Skeletal muscle cell (primary cell): Measurements from ENCODE around the gene KIRREL2.

Experiments used
- DNase-seq: peaks from one replicate; pipeline ENCODE4 v3.0.0-alpha.2; 2010; ENCODE audit warnings: low read depth
- H3K4me3 ChIP-seq: 2 replicates; pipeline ENCODE4 v1.5.1; 2011; ENCODE audit warnings: low read depth, mild to moderate bottlenecking, control low read depth, low read length, moderate library complexity

The KIRREL2 gene

DNA sequence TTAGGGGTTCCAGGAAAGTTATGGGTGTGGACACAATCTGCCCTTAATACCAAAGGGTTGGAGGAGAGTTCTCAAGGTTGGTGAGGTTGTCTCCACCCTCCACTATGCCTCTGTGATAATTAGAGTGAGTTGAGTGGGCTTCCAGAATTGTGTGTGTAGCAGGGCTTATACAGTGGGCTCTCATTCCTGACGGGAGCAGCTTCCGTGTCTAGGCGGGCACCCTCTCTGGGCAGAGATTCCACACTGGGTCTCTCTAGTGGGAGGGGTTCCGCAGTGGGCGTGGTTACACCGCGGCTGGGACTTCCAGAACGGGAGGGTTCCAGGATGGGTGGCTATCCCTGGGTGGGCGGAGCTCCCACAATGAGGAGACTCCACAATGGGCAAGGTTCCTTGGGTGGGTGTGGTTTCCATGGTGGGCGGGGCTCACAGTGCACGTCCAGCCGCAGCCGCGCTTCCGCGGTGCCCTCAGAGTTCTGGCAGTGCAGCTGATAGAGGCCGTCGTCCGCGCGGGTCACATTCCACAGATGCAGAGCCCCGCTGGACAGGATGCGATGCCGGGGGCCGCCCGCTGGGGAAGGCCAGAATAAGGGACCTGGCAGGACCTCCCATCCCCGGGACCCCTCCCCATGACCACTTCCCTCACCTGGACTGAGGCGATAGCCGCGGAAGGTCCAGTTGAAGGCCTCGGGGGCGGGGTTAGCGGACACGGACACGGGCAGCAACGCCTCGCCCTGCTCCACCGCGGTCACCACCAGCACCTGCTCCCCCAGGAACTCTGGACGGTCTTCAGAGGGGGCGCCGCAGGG lies 12.8 kb upstream of the KIRREL2 start:
- H3K4me3 ChIP-seq: no peak overlapping the region
- no peak for DNase-seq

DNA sequence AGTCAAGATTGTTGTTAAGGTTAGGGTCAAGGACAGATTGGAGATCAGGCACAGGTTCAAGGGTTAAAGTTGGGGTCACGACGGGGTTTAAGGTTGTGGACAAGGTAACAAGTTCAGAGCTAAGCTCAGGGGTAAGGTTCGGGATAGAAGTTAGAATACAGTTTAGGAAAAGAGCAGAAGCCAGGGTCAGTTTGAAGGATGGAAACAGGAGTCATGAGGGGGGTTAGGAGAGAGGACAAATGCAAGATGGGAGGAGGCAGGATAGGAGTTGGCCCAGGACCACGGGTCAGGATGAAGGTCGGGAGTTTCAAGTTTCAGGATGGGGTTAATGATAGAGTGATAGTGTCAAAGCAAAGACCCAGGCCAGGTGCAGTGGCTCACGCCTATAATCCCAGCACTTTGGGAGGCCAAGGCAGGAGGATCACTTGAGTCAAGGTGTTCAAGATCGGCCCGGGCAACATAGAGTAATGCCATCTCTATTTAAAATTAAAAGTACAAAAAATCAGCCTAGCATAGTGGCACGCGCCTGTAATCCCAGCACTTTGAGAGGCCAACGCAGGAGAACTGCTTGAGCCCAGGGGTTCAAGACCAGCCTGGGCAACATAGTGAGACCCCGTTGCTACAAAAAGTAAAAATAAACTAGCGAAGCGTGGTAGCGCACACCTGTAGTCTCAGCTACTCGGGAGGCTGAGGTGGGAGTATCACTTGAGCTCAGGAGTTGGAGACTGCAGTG lies 12.1 kb upstream of the KIRREL2 start:
- DNase-seq: no peak
- no peak overlapping the region for H3K4me3 ChIP-seq

DNA sequence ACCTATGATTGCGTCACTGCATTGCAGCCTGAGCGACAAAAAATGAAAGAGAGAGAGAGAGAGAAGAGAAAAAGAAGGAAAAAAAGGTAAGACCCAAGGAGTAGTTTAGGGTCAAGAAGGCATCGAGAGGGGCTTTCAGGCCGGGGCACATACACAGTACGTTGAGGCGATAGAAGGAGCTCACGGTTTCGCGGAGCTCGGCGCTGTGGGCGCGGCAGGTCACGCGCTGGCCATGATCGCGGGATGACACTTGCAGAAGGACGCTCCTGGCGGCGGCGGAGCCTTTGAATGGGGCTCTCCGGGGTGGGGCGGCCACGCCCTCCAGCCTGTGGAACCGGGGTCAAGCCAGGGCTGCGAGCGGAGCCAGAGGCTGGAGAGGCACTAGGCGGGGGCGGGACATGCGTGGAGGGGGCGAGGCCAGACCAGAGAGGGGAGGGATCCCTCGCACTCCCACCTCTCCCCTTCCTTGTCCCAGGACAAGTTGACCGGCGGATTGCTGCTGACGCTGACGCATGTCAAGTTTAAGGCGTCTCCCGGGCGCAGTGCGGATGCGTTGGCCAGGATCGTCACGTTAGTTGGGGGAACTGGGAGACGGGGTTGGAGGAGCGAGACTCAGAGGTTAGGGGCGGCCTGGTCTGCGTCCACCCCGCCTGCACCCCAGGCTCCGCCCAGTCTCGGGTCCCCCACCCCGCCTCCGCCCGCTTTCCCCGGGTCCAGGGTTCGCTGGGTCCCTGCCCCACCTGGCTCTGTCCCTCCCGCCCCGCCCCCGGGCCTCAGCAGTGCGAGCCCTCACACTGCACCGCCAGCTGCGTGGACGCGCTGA lies 11.3 kb upstream of the KIRREL2 start:
- no peak for DNase-seq
- peak overlapping the region; percentile 2 for H3K4me3 ChIP-seq

DNA sequence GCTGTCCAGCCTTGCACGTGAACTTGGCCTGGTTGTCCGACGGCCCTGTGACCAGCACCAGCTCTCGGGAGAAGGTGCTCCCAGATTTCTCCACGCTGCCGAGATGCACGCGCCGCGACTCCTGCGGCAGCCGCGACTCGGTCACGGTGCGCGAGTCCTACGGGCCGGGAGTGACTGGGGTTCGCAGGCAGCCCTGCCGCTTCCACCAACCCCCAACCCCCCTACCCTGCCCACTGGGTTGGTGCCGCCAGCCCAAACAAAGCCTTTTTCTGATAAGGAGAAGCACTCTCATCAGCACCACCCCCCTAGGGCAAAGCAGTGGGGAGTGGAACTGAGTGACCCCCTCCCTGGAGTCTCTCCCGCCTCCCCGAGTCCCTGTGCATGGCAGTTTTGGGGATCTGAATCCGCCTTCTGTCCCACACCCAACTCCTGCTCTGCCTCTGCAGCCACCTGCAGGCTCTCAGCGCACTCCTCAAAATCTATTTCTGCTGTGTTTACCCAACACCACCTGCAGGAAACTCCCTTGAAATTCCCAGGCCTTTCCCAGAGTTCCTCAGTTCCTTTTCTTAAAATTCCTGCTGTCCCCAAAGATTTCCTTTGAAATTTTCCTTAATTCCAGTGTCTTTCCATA lies 10.6 kb upstream of the KIRREL2 start:
- no peak for DNase-seq
- H3K4me3 ChIP-seq: no peak overlapping the region

DNA sequence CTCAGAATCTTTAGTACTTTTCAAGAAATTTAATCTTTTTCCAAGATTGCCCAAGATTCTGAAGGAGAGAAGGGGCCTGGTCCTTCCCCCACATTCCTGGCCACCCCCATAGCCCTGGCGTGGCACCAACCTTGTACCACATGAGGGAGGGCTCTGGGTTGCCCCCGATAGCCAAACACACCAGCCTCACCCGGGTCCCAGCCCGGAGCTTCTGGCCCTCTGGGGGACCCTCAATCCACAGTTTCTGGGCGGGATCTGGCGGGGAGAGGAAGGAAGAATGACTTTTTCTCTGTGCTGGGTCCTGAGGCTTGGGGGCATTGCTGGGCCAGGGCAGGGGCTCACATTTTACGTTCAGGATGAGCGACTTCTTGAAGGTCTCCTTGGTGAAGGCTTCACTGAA lies 8.8 kb upstream of the KIRREL2 start:
- no peak for DNase-seq
- no peak overlapping the region for H3K4me3 ChIP-seq

DNA sequence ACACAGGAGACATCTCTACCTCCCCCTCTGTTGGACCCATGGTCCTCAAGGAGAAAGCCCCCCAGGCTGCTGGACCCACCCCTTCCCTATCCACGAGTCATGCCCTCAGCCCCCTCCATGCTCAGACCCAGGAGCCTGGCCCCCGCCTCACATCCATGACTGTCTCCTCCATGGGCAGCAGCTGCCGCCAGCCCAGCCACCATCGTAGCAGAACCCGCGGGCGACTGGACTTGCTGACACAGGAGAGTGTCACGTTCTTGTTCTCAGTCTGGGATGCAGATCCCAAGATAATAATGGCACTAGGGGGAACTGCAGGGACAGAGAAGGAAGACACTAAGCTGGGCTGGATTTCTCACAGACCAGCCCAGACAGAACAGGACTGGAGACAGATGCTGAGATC lies 8.2 kb upstream of the KIRREL2 start:
- DNase-seq: no peak
- no peak overlapping the region for H3K4me3 ChIP-seq

DNA sequence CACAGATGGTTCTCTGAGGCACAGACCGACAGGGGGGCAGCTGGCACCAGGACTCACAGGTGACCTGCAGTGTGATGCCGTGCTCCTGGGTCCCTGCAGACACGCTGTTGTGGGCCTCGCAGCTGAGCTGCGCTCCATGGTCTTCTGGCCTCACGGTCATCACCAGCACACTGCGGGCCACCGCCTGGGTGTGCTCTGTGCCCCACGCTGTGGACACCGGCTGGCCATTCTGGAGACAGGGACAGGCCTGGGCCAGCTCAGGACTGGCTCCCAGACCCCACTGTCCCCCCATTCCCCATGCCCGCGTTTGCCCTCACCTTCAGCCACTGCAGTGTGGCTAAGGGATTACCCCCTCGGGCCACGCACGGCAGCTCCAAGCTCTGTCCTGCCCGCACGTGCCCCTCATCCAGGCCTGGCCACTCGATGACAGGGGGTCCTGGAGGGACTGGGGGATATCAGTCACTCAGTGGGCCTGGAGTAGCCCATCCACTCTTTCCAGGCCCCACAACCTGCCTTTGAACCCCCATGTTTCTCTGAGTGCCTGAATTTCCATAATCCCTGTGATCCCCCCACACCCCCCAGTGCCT lies 7.7 kb upstream of the KIRREL2 start:
- no peak overlapping the region for H3K4me3 ChIP-seq
- no peak for DNase-seq

DNA sequence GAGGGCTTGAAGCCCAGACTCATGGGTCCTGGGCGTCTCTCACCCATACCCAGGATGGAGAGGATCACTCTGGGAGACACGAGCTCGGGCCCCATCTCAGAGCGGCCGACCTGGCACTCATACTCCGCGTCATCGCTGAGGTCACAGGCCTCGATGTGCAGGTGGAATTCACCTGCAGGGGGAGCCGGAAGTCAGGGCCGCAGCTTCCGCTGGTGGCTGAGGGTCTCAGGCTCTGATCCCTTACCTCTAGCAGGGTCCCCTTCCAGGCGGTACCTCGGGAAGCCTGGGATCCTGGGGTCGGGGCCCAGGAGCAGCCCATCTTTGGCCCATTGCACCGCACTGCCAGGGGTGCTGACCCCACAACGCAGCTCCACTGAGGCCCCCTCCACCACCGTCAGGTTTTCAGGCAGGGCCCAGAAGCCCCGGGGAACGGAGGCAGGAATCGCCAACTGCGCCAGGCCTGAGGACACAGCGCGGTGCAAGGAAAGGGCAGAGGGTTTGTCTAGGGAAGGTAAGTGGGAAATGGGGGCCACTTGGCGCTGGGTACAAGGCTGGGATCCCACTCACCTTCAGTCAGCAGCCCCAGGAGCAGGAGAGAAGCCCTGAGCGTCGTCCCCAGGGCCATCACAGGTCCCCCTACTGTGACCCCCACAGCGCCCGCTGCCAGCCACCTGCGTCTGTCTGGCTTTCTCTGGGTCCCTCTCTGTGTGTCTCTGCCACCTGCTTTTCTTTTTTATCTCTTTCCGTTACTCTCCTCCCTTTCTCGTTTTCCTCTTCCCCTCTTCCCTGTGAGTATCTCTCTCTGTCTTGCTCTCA lies 5.3 kb upstream of the KIRREL2 start:
- no peak overlapping the region for H3K4me3 ChIP-seq
- no peak for DNase-seq

DNA sequence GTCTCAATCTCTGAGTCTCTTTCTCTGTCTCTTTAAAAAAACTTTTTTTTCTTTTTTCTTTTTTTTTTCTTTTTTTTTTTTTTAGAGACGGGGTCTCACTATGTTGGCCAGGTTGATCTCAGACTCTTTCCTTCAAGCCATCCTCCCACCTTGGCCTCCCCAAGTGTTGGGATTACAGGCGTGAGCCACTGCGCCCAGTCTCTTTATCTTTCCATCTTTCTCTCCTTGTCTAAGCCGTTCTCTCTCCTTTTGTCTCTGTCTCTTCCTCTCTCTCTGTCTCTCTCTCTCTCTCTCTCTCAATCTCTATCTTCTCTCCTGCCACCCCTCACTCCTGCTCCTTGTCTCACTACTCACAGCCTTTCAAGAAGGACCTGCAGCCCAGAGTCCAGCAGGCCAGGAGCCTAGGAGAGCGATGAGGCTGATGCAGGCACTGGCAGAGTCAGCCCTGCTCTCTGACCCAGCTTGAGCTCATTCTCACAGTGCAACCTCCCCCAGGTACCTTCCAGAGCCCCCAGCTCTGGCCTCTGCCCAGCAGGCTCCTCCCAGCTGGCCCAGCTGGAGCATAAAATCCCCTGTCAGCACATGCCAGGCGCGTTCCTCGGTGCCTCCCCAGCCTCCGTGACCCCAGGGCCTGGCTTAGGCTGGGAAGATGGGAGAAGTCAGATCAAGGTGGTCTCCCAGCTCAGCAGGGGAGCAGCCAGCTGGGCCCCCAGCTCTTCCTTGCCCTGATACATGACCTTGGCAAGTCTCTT lies 4.5 kb upstream of the KIRREL2 start, which contains the start of gene NPHS1:
Gene NPHS1 (minus strand): TSS at position 476 of the 752 bp plus-strand sequence. CDS start 667 bp downstream, outside the sequence.
- DNase-seq: no peak
- no peak within 1 kb of the TSS for H3K4me3 ChIP-seq

DNA sequence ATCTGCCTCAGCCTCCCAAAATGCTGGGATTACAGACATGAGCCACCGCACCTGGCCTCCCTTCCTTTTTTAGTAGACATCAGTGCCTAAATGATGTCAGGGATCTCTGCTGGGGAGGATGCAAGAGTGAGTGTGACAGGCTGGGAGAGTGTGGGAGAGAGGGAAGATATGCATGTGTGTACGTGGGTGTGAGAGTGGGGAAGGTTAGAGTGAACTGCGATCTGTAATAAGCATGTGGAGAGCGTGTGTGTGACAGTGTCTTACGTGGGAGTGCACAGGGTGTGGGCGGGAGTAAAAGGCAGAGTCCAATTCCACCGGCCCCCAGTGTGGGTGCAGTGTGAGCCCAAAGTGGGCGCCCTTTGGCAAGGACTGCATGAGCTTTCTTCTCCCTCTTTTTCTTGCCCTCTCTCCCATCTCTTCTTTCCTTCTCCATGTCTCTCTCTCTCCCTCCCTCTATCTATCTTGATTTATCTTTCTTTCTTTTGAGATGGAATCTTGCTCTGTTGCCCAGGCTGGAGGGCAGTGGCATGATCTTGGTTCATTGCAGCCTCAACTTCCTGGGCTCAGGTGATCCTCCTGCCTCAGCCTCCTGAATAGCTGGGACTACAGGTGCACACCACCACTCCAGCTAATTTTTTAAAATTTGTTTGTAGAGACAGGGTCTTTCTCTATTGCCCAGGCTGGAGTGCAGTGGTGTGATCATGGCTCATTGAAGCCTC lies 3.5 kb upstream of the KIRREL2 start:
- no peak for DNase-seq
- no peak overlapping the region for H3K4me3 ChIP-seq

DNA sequence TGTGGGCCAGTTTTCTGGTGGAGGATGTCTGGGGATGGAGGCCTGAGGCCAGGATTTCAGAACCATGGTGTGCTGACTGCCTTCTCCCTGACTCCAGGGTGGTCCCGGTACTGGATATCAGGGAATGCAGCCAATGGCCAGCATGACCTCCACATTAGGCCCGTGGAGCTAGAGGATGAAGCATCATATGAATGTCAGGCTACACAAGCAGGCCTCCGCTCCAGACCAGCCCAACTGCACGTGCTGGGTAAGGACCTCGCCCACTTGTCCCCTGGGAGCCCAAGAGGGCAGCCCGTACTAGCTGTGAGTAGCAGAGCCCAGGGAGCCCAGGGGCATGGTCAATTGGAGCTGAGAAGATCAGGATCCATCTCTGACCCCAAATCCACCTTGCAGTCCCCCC lies 1.6 kb downstream of the KIRREL2 start:
- no peak for DNase-seq
- no peak overlapping the region for H3K4me3 ChIP-seq

DNA sequence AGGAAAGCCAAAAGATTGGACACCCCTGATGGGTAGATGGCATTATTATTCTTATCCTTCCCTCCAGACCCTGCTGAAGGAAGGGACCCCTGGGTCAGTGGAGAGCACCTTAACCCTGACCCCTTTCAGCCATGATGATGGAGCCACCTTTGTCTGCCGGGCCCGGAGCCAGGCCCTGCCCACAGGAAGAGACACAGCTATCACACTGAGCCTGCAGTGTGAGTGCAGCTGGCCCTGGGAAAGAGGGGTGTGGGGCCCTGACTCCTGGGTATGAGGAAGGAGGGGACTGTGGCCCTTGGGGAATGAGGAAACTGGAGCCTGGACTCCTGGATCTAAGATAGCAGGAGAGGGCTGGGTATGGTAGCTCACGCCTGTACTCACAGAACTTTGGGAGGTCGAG lies 2.7 kb downstream of the KIRREL2 start:
- no peak for DNase-seq
- no peak overlapping the region for H3K4me3 ChIP-seq

DNA sequence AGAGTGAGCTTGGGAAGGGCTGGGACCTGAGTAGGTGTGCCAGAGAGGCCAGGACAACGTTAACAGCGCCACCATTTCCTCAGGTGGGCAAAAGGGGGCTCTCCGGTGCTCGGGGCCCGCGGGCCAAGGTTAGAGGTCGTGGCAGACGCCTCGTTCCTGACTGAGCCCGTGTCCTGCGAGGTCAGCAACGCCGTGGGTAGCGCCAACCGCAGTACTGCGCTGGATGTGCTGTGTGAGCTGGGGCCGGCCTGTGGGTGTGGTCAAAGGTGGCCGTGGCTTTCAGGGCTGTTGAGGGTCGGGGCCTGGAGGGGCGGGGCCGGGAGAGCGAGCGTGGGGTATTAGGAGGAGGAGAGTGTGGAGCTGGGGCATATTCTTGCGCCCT lies 3.7 kb downstream of the KIRREL2 start:
- H3K4me3 ChIP-seq: no peak overlapping the region
- no peak for DNase-seq

DNA sequence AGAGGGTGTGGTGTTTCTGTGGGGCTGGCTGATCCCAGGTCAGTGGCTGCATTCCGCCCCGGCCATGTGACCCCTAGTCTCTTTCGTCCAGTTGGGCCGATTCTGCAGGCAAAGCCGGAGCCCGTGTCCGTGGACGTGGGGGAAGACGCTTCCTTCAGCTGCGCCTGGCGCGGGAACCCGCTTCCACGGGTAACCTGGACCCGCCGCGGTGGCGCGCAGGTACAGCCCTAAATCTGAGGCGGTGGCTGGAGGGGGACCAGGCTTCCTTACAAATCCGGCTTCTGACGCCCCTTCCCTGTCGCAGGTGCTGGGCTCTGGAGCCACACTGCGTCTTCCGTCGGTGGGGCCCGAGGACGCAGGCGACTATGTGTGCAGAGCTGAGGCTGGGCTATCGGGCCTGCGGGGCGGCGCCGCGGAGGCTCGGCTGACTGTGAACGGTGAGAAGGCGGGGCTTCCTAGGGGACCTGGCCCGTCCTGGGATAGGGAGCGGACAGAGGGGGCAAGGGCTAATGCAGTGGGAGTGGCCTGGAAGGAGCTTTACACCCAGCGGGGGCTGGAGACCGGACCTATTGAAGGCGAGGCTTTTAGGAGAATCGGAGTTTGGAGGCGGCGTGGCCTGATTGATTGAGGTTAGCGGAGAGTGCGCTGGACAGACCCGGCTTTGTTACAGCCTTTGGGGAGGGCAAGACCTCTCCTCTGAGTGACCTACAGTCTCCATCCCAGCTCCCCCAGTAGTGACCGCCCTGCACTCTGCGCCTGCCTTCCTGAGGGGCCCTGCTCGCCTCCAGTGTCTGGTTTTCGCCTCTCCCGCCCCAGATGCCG lies 4.3 kb downstream of the KIRREL2 start:
- H3K4me3 ChIP-seq: no peak overlapping the region
- DNase-seq: no peak

DNA sequence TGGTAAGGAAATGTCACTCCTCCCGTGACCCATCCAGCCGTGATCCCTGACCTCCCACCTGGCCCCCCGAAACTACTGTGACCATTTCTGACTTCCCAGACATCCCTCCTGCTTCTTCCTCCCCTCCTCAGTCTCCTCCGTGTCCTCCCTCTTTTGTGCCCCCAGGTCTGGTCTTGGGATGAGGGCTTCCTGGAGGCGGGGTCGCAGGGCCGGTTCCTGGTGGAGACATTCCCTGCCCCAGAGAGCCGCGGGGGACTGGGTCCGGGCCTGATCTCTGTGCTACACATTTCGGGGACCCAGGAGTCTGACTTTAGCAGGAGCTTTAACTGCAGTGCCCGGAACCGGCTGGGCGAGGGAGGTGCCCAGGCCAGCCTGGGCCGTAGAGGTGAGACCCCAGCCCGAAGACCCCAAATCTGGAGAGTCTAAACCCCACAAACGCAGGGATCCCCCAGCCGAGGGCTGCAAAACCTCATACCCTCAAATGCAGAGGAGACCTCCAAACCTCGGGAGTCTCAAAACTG lies 5.0 kb downstream of the KIRREL2 start:
- H3K4me3 ChIP-seq: no peak overlapping the region
- DNase-seq: no peak

DNA sequence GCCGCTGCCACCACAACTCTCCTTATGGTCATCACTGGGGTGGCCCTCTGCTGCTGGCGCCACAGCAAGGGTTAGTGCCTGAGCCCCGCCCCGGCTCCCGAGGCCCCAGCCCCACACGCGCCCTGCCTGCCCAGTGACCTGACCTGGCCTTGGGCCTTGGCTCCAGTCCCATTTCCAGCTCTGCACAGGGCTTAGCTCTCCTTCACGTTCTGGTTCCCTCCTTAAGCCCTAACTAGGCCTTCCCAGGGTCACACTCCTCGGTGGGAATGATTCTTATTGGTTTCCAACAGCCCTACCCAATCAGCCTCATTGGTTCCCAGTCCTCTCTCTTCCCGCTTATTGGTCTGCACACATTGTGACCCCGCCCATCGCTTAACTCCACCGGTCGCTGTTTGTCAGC lies 5.8 kb downstream of the KIRREL2 start:
- H3K4me3 ChIP-seq: no peak overlapping the region
- no peak for DNase-seq
